Testis (tissue), 3 donors: ENCODE results near the gene C1QB. TPM values are rescaled to one million over a fixed set of nuclear protein-coding genes. Genes with fewer than 3 reads are reported as not detected.
"Not testable (repeated sequence)": the region's sequence is repeated elsewhere in the genome, so short reads cannot be mapped to it uniquely, and the experiment has no call there.

Experiments used
- DNase-seq: peaks from one replicate; pipeline ENCODE4 v3.0.0-alpha.2; 2019
- H3K27ac ChIP-seq, 2 donors: fragments of 200-600 bp; sonication (generic); one replicate each; pipeline ENCODE4 v1.5.1; 2019
- H3K27me3 ChIP-seq: fragments of 200-600 bp; sonication (generic); one replicate; pipeline ENCODE4 v1.5.1; 2019
- H3K36me3 ChIP-seq: fragments of 200-600 bp; sonication (generic); one replicate; pipeline ENCODE4 v1.5.1; 2017; ENCODE audit warnings: low read depth; ENCODE audit errors: missing control alignments
- H3K4me1 ChIP-seq: fragments of 200-600 bp; sonication (generic); one replicate; pipeline ENCODE4 v1.5.1; 2019
- H3K4me3 ChIP-seq, 2 donors: fragments of 200-600 bp; sonication (generic); one replicate each; pipeline ENCODE4 v1.5.1; 2017 to 2019
- H3K9me3 ChIP-seq: fragments of 200-600 bp; sonication (generic); one replicate; pipeline ENCODE4 v1.5.1; 2017
- POLR2A ChIP-seq: fragments of 450-650 bp; IDR thresholded peaks from one replicate; pipeline ENCODE4 v1.6.1; 2017; ENCODE audit warnings: antibody characterized with exemption, mild to moderate bottlenecking, moderate library complexity
- WGBS, 2 donors: methylation state at CpG; one replicate each; pipeline ENCODE4 v1.1.5; 2018; 5-methylcytosine and 5-hydroxymethylcytosine counted together
- intact Hi-C: fragments of 100-400 bp; cut with DNase I; formaldehyde crosslinking; loops from one replicate; pipeline ENCODE4 v1.15.1; 2023; ENCODE audit warnings: low total_unique reads
- polyA plus RNA-seq: library from polyadenylated mRNA; stranded (reverse); fragments of 350-450 nt; fragmentation: Illumina TruSeq; extraction: RNeasy Lipid Tissue Mini Kit (QIAGEN cat#74804); gene quantifications from one replicate; pipeline ENCODE4 v1.2.3, GENCODE V29; 2014; ENCODE audit warnings: low read depth, low replicate concordance; ENCODE audit not compliant: insufficient read depth
- total RNA-seq, 2 donors: library from RNA; depleted of rRNA; stranded (reverse); fragments of >200 nt; gene quantifications; one replicate each; pipeline ENCODE4 v1.2.3, GENCODE V29; 2016
- TF ChIP-seq, protein P1 (sequence below), 3 experiments: fragments of 450-650 bp in 2 of 3; fragments of 200-600 bp in 1 of 3; sonication (generic) in 1 of 3; IDR thresholded peaks; one replicate each; pipeline ENCODE4 v1.5.1; 2016 to 2019; ENCODE audit warnings: antibody characterized with exemption in 3 of 3, mild to moderate bottlenecking in 2 of 3, moderate library complexity in 1 of 3

C1QB gene
- total and polyA plus RNA-seq, 3 donors from 2014 or later, result 16.8 to 155 (median 66.0) TPM

DNA sequence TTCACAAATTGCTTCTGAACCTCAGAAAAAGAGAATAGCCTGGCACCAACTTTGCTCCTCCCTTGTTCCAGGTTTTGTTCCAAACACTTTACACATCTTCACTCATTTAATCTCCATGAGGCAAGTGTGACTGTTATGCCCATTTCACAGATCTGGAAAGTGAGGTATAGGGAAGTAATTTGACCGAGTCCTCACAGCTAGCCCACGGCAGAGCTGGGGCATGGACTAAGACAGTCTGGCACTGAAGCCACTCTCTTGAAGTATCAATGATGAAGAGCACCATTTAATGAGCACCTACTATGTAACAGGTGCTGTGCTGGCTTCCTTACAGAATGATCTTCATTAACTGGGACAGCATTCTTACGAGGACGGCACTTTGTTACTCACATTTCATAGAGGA lies 19.0 kb downstream of the C1QB start:
- Histone ChIP-seq H3K4me1 (no peaks in the 10 kb centered on the region), H3K9me3 (no peaks in the 10 kb centered on the region), H3K4me3 (no peak overlapping the region), H3K36me3 (no peaks in the 10 kb centered on the region), H3K27me3 (no peaks in the 10 kb centered on the region), H3K27ac (no peak overlapping the region)
- no peak for TF ChIP-seq POLR2A
- TF ChIP-seq, protein P1, sequence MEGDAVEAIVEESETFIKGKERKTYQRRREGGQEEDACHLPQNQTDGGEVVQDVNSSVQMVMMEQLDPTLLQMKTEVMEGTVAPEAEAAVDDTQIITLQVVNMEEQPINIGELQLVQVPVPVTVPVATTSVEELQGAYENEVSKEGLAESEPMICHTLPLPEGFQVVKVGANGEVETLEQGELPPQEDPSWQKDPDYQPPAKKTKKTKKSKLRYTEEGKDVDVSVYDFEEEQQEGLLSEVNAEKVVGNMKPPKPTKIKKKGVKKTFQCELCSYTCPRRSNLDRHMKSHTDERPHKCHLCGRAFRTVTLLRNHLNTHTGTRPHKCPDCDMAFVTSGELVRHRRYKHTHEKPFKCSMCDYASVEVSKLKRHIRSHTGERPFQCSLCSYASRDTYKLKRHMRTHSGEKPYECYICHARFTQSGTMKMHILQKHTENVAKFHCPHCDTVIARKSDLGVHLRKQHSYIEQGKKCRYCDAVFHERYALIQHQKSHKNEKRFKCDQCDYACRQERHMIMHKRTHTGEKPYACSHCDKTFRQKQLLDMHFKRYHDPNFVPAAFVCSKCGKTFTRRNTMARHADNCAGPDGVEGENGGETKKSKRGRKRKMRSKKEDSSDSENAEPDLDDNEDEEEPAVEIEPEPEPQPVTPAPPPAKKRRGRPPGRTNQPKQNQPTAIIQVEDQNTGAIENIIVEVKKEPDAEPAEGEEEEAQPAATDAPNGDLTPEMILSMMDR (IDR thresholded peaks at IDR 0.05), result no peak
- no peak for DNase-seq
- 75 to 97% methylated on average over 4 of the region's 4 CpGs for WGBS, 2 donors
- intact Hi-C loops, result no loop called here

DNA sequence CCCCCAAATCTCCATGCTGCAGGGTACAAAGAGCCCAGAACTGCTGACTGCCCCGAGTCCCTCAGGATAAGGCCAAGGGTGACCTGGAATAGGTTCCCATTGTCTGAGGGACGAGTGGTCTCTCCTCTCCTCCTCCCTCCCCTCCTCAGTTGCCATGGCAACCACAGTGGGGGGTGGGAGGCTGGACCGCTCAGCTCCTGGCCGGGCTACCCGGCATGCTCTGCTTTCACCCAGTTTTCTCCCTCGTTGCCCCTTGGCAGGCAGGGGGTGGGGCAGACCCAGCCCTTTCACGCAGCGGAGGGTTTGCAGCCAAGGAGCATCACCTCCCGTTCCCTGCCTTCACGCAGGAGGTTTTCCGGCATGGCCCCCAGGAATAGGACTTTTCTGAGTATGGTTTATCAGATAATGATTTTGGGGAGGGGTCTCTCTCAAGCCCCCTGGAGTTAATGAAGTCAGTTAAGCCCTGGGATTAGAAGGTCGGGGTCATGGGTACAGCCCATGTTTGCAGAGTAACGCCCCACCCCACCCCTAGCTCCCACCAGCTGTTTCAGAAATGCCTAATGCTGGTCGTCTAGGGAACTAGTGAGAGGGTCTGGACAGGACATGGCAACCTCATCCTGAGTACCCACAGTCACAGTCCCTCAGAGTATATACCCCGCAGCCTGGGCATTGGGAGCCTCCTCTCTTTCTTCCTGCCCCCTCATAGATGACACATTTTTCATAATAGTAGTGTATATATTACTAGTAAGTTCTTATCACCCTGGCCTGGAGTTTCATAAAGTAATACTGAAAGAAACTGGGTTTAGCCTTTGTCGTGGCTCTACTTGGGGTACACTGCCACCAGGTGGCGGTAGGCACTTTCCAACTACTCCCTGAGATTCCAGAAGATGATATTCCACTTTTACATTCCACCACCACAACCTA lies 20.7 kb downstream of the C1QB start:
- TF ChIP-seq POLR2A, result no peak
- TF ChIP-seq, protein P1 (IDR thresholded peaks at IDR 0.05), result peak; percentile 48 to 72 (median 56)
- peak; percentile 77 for DNase-seq
- intact Hi-C loops, result no loop called here
- Histone ChIP-seq H3K27me3 (no peaks in the 10 kb centered on the region), H3K4me3 (no peak overlapping the region), H3K27ac (no peak overlapping the region), H3K36me3 (no peaks in the 10 kb centered on the region), H3K9me3 (no peaks in the 10 kb centered on the region), H3K4me1 (no peaks in the 10 kb centered on the region)
- WGBS, 2 donors, result 37 to 64% methylated on average over 10 to 17 of the region's 17 CpGs

DNA sequence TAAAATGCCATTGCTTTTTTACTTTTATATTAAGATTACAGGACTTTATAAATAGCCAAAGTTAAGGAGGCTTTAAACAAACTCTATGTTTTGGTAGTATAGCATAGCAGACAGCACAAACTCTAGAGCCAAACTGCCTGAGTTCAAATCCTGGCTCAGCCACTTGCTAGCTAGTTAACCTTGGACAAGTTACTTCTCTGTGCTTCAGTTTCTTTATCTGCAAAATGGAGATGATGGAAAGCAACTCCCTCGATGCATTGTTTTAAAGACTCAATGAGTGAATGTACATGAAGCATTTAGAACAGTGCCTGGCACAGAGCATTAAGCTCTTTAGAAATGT lies 21.3 kb downstream of the C1QB start:
- Histone ChIP-seq H3K4me3 (no peak overlapping the region), H3K36me3 (no peaks in the 10 kb centered on the region), H3K27me3 (no peaks in the 10 kb centered on the region), H3K27ac (no peak overlapping the region), H3K4me1 (no peaks in the 10 kb centered on the region), H3K9me3 (no peaks in the 10 kb centered on the region)
- intact Hi-C loops, result no loop called here
- DNase-seq, result no peak
- WGBS, 2 donors, result 54 to 66% methylated on average over 1 of the region's 1 CpG
- no peak for TF ChIP-seq POLR2A
- TF ChIP-seq, protein P1 (IDR thresholded peaks at IDR 0.05), result no peak

DNA sequence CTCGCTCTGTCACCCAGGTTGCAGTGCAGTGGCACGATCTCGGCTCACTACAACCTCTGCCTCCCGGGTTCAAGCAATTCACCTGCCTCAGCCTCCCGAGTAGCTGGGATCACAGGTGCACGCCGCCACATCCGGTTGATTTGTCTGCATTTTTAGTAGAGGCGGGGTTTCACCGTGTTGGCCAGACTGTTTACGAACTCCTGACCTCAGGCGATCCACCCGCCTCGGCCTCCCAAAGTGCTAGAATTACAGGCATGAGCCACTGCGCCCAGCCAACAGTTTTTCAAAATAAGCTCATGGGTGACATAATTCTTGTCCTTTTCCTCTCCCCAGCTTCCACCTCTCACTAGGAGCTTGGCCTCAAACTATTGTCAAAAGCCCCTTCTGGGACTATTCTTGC lies 23.1 kb downstream of the C1QB start:
- DNase-seq, intact Hi-C loops, H3K36me3 ChIP-seq, H3K9me3 ChIP-seq, H3K27me3 ChIP-seq, H3K4me1 ChIP-seq, H3K27ac ChIP-seq: not testable (repeated sequence)
- WGBS, 2 donors, result 67 to 85% methylated on average over 15 of the region's 15 CpGs
- H3K4me3 ChIP-seq, result peak overlapping the region in 1 of 2 donors; percentile 31

DNA sequence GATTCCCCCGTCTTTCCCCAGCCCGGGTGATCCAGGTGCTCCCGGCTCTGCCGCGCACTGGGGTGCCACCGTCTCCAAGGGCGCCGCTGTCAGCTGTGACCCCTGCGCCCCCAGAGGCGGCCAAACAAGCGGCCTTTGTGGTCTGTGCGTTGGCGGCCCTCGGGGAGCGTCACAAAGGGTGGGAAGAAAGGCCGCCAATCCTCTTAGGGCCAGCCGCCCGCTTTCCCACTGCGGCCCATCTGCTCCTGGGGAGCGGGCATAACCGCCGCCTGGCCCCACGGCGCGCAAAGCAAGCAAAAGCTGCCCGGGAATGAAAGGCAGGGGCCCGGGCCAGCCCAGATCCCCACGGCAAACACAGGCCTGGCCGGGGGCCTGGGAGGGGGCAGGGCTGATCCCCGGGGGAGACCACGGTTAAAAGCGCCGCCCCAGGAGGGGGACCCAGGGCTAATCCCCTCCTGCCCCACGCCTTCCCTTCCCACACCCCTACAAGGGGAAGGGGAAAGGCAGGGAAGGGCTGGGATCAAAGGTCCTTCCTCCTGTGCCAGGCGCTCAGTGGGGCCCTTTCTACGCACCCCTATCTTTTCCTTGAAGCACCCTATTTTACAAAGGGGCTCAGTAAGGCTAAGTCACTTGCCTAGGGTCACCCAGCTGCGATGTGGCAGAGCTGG lies 24.0 kb downstream of the C1QB start:
- H3K9me3 ChIP-seq, result no peaks in the 10 kb centered on the region
- no peak for TF ChIP-seq POLR2A
- TF ChIP-seq, protein P1 (IDR thresholded peaks at IDR 0.05), result no peak
- H3K4me3 ChIP-seq, result peak overlapping the region in 1 of 2 donors; percentile 31
- DNase-seq, result no peak
- no peaks in the 10 kb centered on the region for H3K27me3 ChIP-seq
- H3K36me3 ChIP-seq, result no peaks in the 10 kb centered on the region
- H3K27ac ChIP-seq, result no peak overlapping the region
- no peaks in the 10 kb centered on the region for H3K4me1 ChIP-seq
- intact Hi-C loops, result no loop called here
- 67 to 77% methylated on average over 9 to 37 of the region's 37 CpGs for WGBS, 2 donors
